ENCODE measurements around the gene CYLD.

DNA sequence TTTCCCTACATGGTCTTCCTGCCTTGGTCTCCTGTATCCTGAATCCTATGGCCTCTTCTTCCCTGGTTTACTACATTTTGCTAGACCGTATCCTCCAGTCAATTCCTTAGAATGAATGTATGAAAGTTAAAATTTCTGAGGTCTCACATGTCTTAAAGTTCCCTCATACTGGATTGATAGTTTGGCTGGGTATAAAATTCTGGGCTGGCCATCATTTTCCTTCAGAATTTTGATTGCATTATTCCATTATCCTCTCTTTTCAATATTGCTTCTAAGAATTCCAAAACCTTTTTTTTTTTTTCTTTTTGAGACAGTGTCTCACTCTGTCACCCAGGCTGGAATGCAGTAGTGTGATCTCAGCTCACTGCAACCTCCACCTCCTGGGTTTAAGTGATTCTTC lies 37.6 kb upstream of the CYLD start:
- TF ChIP-seq ZNF274 (IDR thresholded peaks at IDR 0.05; ENCODE audit: low read depth, low read length) (no peak), SUZ12 (IDR thresholded peaks at IDR 0.05; ENCODE audit: extremely low read depth, insufficient read depth, insufficient read length) (no peak), YY1 (IDR thresholded peaks at IDR 0.05; ENCODE audit: insufficient read depth, insufficient read length) (no peak)
